SK-N-SH (cell line): ENCODE measurements around the gene SLCO2B1. TPM values are rescaled to one million over a fixed set of nuclear protein-coding genes. Genes with fewer than 3 reads are reported as not detected.

Source experiments
- CTCF ChIA-PET: fragments of 300-600, 350-600 bp; formaldehyde crosslinking; extraction: SDS; loops from one replicate; lab custom pipeline; 2021; lab: Yijun Ruan, JAX
- POLR2A ChIA-PET: fragments of 350-600 bp; sonication (Branson Sonifier 250); formaldehyde crosslinking; extraction: SDS; loops from one replicate; lab custom pipeline; 2020; ENCODE audit warnings: antibody characterized with exemption, inconsistent platforms; lab: Yijun Ruan, JAX
- DNase-seq: peaks from one replicate; pipeline ENCODE4 v3.0.0; 2012
- H2AFZ ChIP-seq: fragments of 200-600 bp; sonication (generic); 2 replicates; pipeline ENCODE4 v1.8.1; 2016; ENCODE audit warnings: antibody characterized with exemption, mild to moderate bottlenecking, low read depth
- H3F3A ChIP-seq: fragments of 200-600 bp; sonication (generic); replicated peaks from 2 replicates; pipeline ENCODE3; 2016; ENCODE audit warnings: antibody characterized with exemption, mild to moderate bottlenecking; ENCODE audit not compliant: insufficient read depth
- H3K27ac ChIP-seq, 2 experiments: fragments of 200-500 bp in 1 of 2; fragments of 200-600 bp in 1 of 2; sonication (Bioruptor generic) in 1 of 2; sonication (generic), shearing (Covaris generic) in 1 of 2; 2 replicates each; pipeline versions ENCODE4 v1.5.1 to v1.6.1; 2014 to 2016; ENCODE audit warnings: low read depth in 2 of 2, inconsistent platforms in 1 of 2, low read length in 1 of 2, mild to moderate bottlenecking in 1 of 2, mixed read lengths in 1 of 2
- H3K27me3 ChIP-seq: fragments of 200-600 bp; sonication (generic), shearing (Covaris generic); 2 replicates; pipeline ENCODE4 v1.6.1; 2016; ENCODE audit warnings: mixed run types; ENCODE audit not compliant: insufficient read depth
- H3K36me3 ChIP-seq, 2 experiments: fragments of 200-500 bp in 1 of 2; fragments of 200-600 bp in 1 of 2; sonication (Bioruptor generic) in 1 of 2; sonication (generic) in 1 of 2; replicated peaks in 1 of 2; 2 replicates each; pipeline versions ENCODE3 to v1.5.1; 2014 to 2016; ENCODE audit warnings: low read length in 1 of 2, mild to moderate bottlenecking in 1 of 2; ENCODE audit not compliant: insufficient read depth in 2 of 2, control insufficient read depth in 1 of 2
- H3K4me1 ChIP-seq, 2 experiments: fragments of 200-500 bp in 1 of 2; fragments of 200-600 bp in 1 of 2; sonication (Bioruptor generic) in 1 of 2; sonication (generic), shearing (Covaris generic) in 1 of 2; 2 replicates each; pipeline versions ENCODE4 v1.5.1 to v1.6.1; 2014 to 2016; ENCODE audit warnings: low read depth in 1 of 2, low read length in 1 of 2, mixed run types in 1 of 2; ENCODE audit not compliant: insufficient read depth in 2 of 2, control insufficient read depth in 1 of 2
- H3K4me2 ChIP-seq: fragments of 200-600 bp; sonication (generic), shearing (Covaris generic); 2 replicates; pipeline ENCODE4 v1.6.1; 2017; ENCODE audit warnings: mixed run types
- H3K4me3 ChIP-seq, 2 experiments: fragments of 200-500 bp in 1 of 2; fragments of 200-600 bp in 1 of 2; sonication (Bioruptor generic) in 1 of 2; sonication (generic), shearing (Covaris generic) in 1 of 2; 2 replicates each; pipeline versions ENCODE4 v1.5.1 to v1.8.1; 2014 to 2016; ENCODE audit warnings: low read depth in 2 of 2, inconsistent platforms in 1 of 2, low read length in 1 of 2, mild to moderate bottlenecking in 1 of 2, mixed read lengths in 1 of 2, moderate library complexity in 1 of 2
- H3K79me2 ChIP-seq: fragments of 200-600 bp; sonication (generic); 2 replicates; pipeline ENCODE4 v1.8.1; 2017; ENCODE audit warnings: mild to moderate bottlenecking; ENCODE audit not compliant: insufficient read depth
- H3K9ac ChIP-seq: fragments of 200-600 bp; sonication (generic); 2 replicates; pipeline ENCODE4 v1.6.1; 2017; ENCODE audit warnings: mixed run types
- H3K9me2 ChIP-seq: fragments of 200-600 bp; sonication (generic); 2 replicates; pipeline ENCODE4 v1.6.1; 2017; ENCODE audit warnings: mixed run types
- H3K9me3 ChIP-seq: fragments of 200-600 bp; sonication (generic); 2 replicates; pipeline ENCODE4 v1.6.1; 2017; ENCODE audit warnings: mixed run types, mild to moderate bottlenecking, moderate library complexity
- H4K20me1 ChIP-seq: fragments of 200-600 bp; sonication (generic); 2 replicates; pipeline ENCODE4 v1.6.1; 2017; ENCODE audit warnings: mild to moderate bottlenecking, mixed run types; ENCODE audit not compliant: insufficient read depth
- CHD2 ChIP-seq: fragments of 150-350 bp; IDR thresholded peaks from 2 replicates; pipeline ENCODE4 v1.6.1; 2018; ENCODE audit warnings: low read length; ENCODE audit not compliant: partially characterized antibody
- EZH2phosphoT487 ChIP-seq: fragments of 200-600 bp; sonication (generic); IDR thresholded peaks from 2 replicates; pipeline ENCODE4 v1.6.1; 2017; ENCODE audit warnings: low read depth, mixed run types, mild to moderate bottlenecking, antibody characterized with exemption, moderate library complexity, borderline replicate concordance
- FOXM1 ChIP-seq: IDR thresholded peaks from 2 replicates; pipeline ENCODE4 v1.4.0; 2012; ENCODE audit warnings: low read depth, mild to moderate bottlenecking
- GABPA ChIP-seq: IDR thresholded peaks from 2 replicates; pipeline ENCODE4 v1.4.0; 2012; ENCODE audit warnings: low read depth, mild to moderate bottlenecking
- GATA2 ChIP-seq: sonication (generic); formaldehyde crosslinking; IDR thresholded peaks from 2 replicates; pipeline ENCODE4 v1.5.0; 2020; ENCODE audit warnings: mild to moderate bottlenecking, missing genetic modification reagents
- IRF3 ChIP-seq: fragments of 150-350 bp; IDR thresholded peaks from 2 replicates; pipeline ENCODE4 v1.6.1; 2016; ENCODE audit warnings: mild to moderate bottlenecking, low read depth, low read length
- JUND ChIP-seq: IDR thresholded peaks from 2 replicates; pipeline ENCODE4 v1.4.0; 2012
- MEF2A ChIP-seq: IDR thresholded peaks from 2 replicates; pipeline ENCODE4 v1.4.0; 2012; ENCODE audit warnings: low read depth, borderline replicate concordance
- NFIC ChIP-seq: IDR thresholded peaks from 2 replicates; pipeline ENCODE4 v1.4.0; 2012; ENCODE audit warnings: borderline replicate concordance
- PBX3 ChIP-seq: IDR thresholded peaks from 2 replicates; pipeline ENCODE4; 2012
- RAD21 ChIP-seq: IDR thresholded peaks from 2 replicates; pipeline ENCODE4 v1.6.1; 2012; ENCODE audit warnings: mild to moderate bottlenecking, low read length
- RFX5 ChIP-seq: IDR thresholded peaks from 2 replicates; pipeline ENCODE4 v1.6.1; 2012; ENCODE audit warnings: mild to moderate bottlenecking, improper control_type of control experiment, low read length
- SMC3 ChIP-seq: IDR thresholded peaks from 2 replicates; pipeline ENCODE4 v1.6.1; 2012; ENCODE audit warnings: low read depth, low read length, improper control_type of control experiment
- TAF1 ChIP-seq: IDR thresholded peaks from 2 replicates; pipeline ENCODE4 v1.6.1; 2012; ENCODE audit warnings: low read depth, mild to moderate bottlenecking, low read length, moderate library complexity, borderline replicate concordance
- ZBTB33 ChIP-seq: IDR thresholded peaks from 2 replicates; pipeline ENCODE4 v1.4.0; 2012; ENCODE audit warnings: low read depth, borderline replicate concordance
- WGBS: methylation state at CpG from one replicate; pipeline ENCODE4 v1.1.6; 2017; ENCODE audit warnings: low lambda C conversion rate; 5-methylcytosine and 5-hydroxymethylcytosine counted together
- polyA plus RNA-seq, 3 experiments: library from polyadenylated mRNA; depleted of rRNA; stranded (reverse); fragments of >200 nt; gene quantifications; 2 replicates each; pipeline ENCODE4 v1.2.3, GENCODE V29; 2012
- TF ChIP-seq, protein P1 (sequence below): fragments of 200-600 bp; sonication (generic); IDR thresholded peaks from 2 replicates; pipeline ENCODE4 v1.6.1; 2017; ENCODE audit warnings: antibody characterized with exemption, mild to moderate bottlenecking, moderate library complexity
- TF ChIP-seq, protein P2 (sequence below): fragments of 150-350 bp; IDR thresholded peaks from 2 replicates; pipeline ENCODE4 v1.6.1; 2017; ENCODE audit warnings: antibody characterized with exemption, low read length, low read depth, borderline replicate concordance

The SLCO2B1 gene
- polyA plus RNA-seq, 1 of the 3 experiments (the other 2 are of a cell fraction) = 0.18 TPM

GRCh38 chr11:75126564-75126963 lies 24.3 kb upstream of the SLCO2B1 start:
- H3K4me1 ChIP-seq = no peaks in the 10 kb centered on the region
- no peaks in the 10 kb centered on the region for H3K9me3 ChIP-seq
- no peaks in the 10 kb centered on the region for H4K20me1 ChIP-seq
- no peak overlapping the region for H3K9ac ChIP-seq
- WGBS = 14% methylated on average over 2 of the region's 2 CpGs
- H3K4me3 ChIP-seq = no peak overlapping the region
- no peaks in the 10 kb centered on the region for H3K36me3 ChIP-seq
- TF ChIP-seq IRF3 (no peak), PBX3 (no peak), SMC3 (no peak), RAD21 (no peak), MEF2A (no peak), NFIC (no peak), GATA2 (no peak), EZH2phosphoT487 (no peak), FOXM1 (no peak), ZBTB33 (no peak), RFX5 (no peak), JUND (no peak), CHD2 (no peak), TAF1 (no peak), GABPA (no peak)
- TF ChIP-seq, protein P1, sequence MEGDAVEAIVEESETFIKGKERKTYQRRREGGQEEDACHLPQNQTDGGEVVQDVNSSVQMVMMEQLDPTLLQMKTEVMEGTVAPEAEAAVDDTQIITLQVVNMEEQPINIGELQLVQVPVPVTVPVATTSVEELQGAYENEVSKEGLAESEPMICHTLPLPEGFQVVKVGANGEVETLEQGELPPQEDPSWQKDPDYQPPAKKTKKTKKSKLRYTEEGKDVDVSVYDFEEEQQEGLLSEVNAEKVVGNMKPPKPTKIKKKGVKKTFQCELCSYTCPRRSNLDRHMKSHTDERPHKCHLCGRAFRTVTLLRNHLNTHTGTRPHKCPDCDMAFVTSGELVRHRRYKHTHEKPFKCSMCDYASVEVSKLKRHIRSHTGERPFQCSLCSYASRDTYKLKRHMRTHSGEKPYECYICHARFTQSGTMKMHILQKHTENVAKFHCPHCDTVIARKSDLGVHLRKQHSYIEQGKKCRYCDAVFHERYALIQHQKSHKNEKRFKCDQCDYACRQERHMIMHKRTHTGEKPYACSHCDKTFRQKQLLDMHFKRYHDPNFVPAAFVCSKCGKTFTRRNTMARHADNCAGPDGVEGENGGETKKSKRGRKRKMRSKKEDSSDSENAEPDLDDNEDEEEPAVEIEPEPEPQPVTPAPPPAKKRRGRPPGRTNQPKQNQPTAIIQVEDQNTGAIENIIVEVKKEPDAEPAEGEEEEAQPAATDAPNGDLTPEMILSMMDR = no peak
- TF ChIP-seq, protein P2, sequence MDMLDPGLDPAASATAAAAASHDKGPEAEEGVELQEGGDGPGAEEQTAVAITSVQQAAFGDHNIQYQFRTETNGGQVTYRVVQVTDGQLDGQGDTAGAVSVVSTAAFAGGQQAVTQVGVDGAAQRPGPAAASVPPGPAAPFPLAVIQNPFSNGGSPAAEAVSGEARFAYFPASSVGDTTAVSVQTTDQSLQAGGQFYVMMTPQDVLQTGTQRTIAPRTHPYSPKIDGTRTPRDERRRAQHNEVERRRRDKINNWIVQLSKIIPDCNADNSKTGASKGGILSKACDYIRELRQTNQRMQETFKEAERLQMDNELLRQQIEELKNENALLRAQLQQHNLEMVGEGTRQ = no peak
- TF ChIP-seq, all 33 proteins: peak for 0
- POLR2A ChIA-PET = interaction anchor here (0.6 kb wide), 1 partner anchor 18 kb away, joined by 3 read pairs; no protein-coding TSS in a partner anchor
- no peak overlapping the region for H3K4me2 ChIP-seq
- no peaks in the 10 kb centered on the region for H3K79me2 ChIP-seq
- no peak overlapping the region for H3K27ac ChIP-seq
- CTCF ChIA-PET = interaction anchor here (1.1 to 10.3 kb wide), 3 partner anchors 16 to 122 kb away, joined by 3 to 111 read pairs (median 7); no protein-coding TSS in a partner anchor
- no peaks in the 10 kb centered on the region for H3F3A ChIP-seq
- H3K9me2 ChIP-seq = no peaks in the 10 kb centered on the region
- H3K27me3 ChIP-seq = no peaks in the 10 kb centered on the region
- DNase-seq = no peak
- H2AFZ ChIP-seq = no peak overlapping the region
